Spinal cord (tissue), 10 donors: ENCODE results near the gene KRTAP10-12. TPM values are rescaled to one million over a fixed set of nuclear protein-coding genes. Genes with fewer than 3 reads are reported as not detected.
"Not testable (repeated sequence)": the region's sequence is repeated elsewhere in the genome, so short reads cannot be mapped to it uniquely, and the experiment has no call there.

Experiments used
- DNase-seq, 6 donors: peaks; one replicate each; pipeline versions ENCODE4 v3.0.0 to v3.0.0-alpha.2; 2013 to 2015; ENCODE audit warnings: low spot score in 6 of 6, low read depth in 4 of 6
- H3K27ac ChIP-seq: one replicate; pipeline ENCODE4 v1.5.1; 2013; ENCODE audit warnings: low read depth, low read length, control low read depth
- H3K27me3 ChIP-seq: one replicate; pipeline ENCODE4 v1.6.1; 2013; ENCODE audit warnings: low read length; ENCODE audit not compliant: control insufficient read depth, insufficient read depth
- H3K36me3 ChIP-seq: one replicate; pipeline ENCODE4 v1.6.1; 2013; ENCODE audit warnings: low read length; ENCODE audit not compliant: control insufficient read depth, insufficient read depth
- H3K4me1 ChIP-seq: one replicate; pipeline ENCODE4 v1.6.1; 2013; ENCODE audit warnings: low read length; ENCODE audit not compliant: control insufficient read depth, insufficient read depth
- H3K4me3 ChIP-seq: one replicate; pipeline ENCODE4 v1.5.1; 2013; ENCODE audit warnings: low read depth, low read length, control low read depth
- H3K9me3 ChIP-seq: one replicate; pipeline ENCODE4 v1.6.1; 2013; ENCODE audit warnings: low read length; ENCODE audit not compliant: control insufficient read depth, insufficient read depth
- WGBS: methylation state at CpG from one replicate; pipeline ENCODE4 v1.1.5; 2013; ENCODE audit warnings: missing lambda C conversion rate; ENCODE audit not compliant: insufficient coverage; 5-methylcytosine and 5-hydroxymethylcytosine counted together
- polyA plus RNA-seq, 2 donors: library from polyadenylated mRNA; unstranded; fragments of 120-200 nt; gene quantifications; one replicate each; pipeline ENCODE4 v1.2.1, GENCODE V29; 2013; ENCODE audit not compliant: insufficient read length in 2 of 2
- total RNA-seq, 2 donors: library from RNA; depleted of rRNA in 1 of 2; stranded (reverse); fragments of 120-200 nt in 1 of 2; fragments of >200 nt in 1 of 2; gene quantifications; one replicate each; pipeline versions ENCODE4 v1.2.3 to v1.2.4, GENCODE V29; 2013 to 2014
- donor health status: healthy.

KRTAP10-12 gene
- total and polyA plus RNA-seq, 4 donors, result not detected

- Histone ChIP-seq H3K36me3 (no peaks in the 10 kb centered on the region), H3K4me3 (no peak overlapping the region), H3K4me1 (no peaks in the 10 kb centered on the region), H3K27me3 (no peaks in the 10 kb centered on the region), H3K27ac (no peak overlapping the region), H3K9me3 (peaks cover 4% of the 10 kb centered on the region)
- no peak for DNase-seq
- 69% methylated on average over 3 of the region's 3 CpGs for WGBS
Observed at GRCh38 chr21:44670642-44671432, 26.1 kb upstream of the KRTAP10-12 start.

DNA sequence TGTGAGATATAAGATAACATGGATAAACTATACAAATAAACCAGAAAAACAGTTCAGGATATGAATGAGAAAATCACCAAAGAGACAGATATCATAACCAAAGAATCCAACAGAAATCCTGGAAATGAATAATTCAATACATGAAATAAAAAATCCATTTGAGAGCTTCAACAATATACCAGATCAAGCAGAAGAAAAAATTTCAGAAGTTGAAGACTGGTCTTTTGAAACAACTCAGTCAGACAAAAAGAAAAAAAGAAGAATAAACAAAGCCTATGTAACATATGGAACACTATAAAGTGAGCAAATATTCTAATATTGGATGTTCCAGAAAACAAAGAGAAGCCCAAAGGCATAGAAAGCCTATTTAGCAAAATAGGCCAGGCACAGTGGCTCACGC lies 25.1 kb upstream of the KRTAP10-12 start:
- DNase-seq, result no peak

DNA sequence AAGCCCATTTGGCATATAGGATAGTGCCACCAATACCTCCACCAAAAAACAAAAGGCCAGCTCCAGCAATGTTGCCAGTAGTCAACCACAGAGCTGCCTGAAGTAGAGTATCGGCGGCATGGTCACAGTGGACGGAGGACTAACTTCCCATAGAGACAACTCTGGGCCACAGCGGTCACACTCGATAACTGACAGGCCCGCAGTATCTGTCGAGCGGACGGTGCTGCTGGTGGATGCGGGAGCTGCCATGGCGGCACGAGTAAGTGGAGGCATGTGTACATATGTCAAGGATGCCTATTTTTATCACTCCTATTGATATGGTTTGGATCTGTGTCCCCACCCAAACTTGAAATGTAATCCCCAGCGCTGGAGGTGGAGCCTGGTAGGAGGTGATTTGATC lies 19.1 kb upstream of the KRTAP10-12 start:
- 100% methylated on average over 2 of the region's 13 CpGs for WGBS
- Histone ChIP-seq H3K4me3 (no peak overlapping the region), H3K36me3 (no peaks in the 10 kb centered on the region), H3K27me3 (no peaks in the 10 kb centered on the region), H3K9me3 (no peaks in the 10 kb centered on the region), H3K4me1 (no peaks in the 10 kb centered on the region), H3K27ac (no peak overlapping the region)
- no peak for DNase-seq

More for the DNA sequence above, 25.1 kb upstream of the KRTAP10-12 start:
- no peak overlapping the region for H3K4me3 ChIP-seq
- no peaks in the 10 kb centered on the region for H3K36me3 ChIP-seq
- H3K4me1 ChIP-seq, result no peaks in the 10 kb centered on the region
- peaks cover 4% of the 10 kb centered on the region for H3K9me3 ChIP-seq
- WGBS, result no CpG with 5 or more reads among the region's 1 CpG
- no peaks in the 10 kb centered on the region for H3K27me3 ChIP-seq
- H3K27ac ChIP-seq, result no peak overlapping the region

DNA sequence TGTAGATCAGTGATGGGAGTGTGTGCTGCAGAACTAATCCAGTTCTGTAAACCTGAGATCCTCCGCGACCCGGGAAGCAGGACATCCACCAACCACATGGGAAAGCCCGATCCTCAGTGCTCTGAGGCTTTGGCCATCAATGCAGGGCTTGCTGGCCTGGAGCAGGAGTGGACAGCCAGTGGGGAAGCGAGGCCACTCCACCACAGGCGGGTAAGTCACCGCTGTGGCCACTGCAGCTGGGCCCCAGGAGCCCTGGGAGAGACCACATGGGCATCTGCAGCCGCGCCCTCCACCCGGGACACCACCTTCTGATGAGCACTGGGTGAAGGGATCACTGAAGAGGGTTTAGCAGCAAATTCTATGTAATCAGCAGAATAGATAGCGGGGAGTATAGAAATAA lies 15.8 kb upstream of the KRTAP10-12 start:
- no peaks in the 10 kb centered on the region for H3K27me3 ChIP-seq
- no peaks in the 10 kb centered on the region for H3K9me3 ChIP-seq
- no peak overlapping the region for H3K27ac ChIP-seq
- no peaks in the 10 kb centered on the region for H3K36me3 ChIP-seq
- 76% methylated on average over 7 of the region's 11 CpGs for WGBS
- DNase-seq, result no peak
- no peak overlapping the region for H3K4me3 ChIP-seq
- H3K4me1 ChIP-seq, result no peaks in the 10 kb centered on the region

- no peak for DNase-seq
- H3K4me1 ChIP-seq, result peaks cover 4% of the 10 kb centered on the region
- no peaks in the 10 kb centered on the region for H3K27me3 ChIP-seq
- WGBS, result 79% methylated on average over 23 of the region's 23 CpGs
- H3K27ac ChIP-seq, result no peak within 1 kb of the TSS
- H3K36me3 ChIP-seq, result no peaks in the 10 kb centered on the region
- no peaks in the 10 kb centered on the region for H3K9me3 ChIP-seq
- H3K4me3 ChIP-seq, result no peak within 1 kb of the TSS
Observed at GRCh38 chr21:44681861-44682579, 15.0 kb upstream of the KRTAP10-12 start, which contains the start of gene KRTAP12-1. Gene KRTAP12-1, minus strand, starts transcription at chr21:44682163. Its CDS starts 40 bp downstream, at chr21:44682123.

DNA sequence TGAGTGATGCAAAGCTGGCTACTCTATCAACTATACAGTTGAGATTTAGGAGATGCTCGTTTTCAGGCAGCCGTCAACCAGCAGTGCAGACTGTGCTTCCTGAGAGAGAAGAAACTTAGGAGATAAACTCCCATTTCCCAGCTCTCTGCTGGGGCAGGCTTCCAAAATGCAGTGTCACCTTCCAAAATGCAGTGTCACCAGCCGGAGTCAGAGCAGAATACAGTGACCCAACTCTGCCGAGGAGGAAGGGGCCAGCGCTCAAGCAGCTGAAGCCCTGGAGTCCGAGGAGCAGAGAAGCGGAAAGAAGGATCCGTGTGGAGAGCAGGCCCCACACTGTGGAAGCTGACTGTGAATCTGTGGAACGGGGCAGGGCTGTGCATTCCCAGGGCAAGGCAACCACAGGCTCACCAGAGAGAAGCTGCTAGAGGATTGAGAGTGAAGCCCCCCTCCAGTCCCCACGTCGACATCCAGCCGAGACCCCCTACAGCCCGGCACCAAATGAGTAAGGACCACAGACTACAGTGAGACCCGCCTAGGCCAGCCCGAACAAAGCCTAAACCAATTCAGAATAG lies 14.3 kb upstream of the KRTAP10-12 start:
- H3K9me3 ChIP-seq, result no peaks in the 10 kb centered on the region
- H3K4me1 ChIP-seq, result peaks cover 6% of the 10 kb centered on the region
- no peak overlapping the region for H3K4me3 ChIP-seq
- DNase-seq, result no peak
- H3K36me3 ChIP-seq, result no peaks in the 10 kb centered on the region
- H3K27me3 ChIP-seq, result no peaks in the 10 kb centered on the region
- 79% methylated on average over 12 of the region's 15 CpGs for WGBS
- no peak overlapping the region for H3K27ac ChIP-seq

- Histone ChIP-seq H3K36me3 (no peaks in the 10 kb centered on the region), H3K4me3 (no peak overlapping the region), H3K9me3 (no peaks in the 10 kb centered on the region), H3K27ac (no peak overlapping the region), H3K4me1 (peaks cover 6% of the 10 kb centered on the region), H3K27me3 (no peaks in the 10 kb centered on the region)
- 69% methylated on average over 5 of the region's 7 CpGs for WGBS
- no peak for DNase-seq
Observed at GRCh38 chr21:44684077-44684476, 12.9 kb upstream of the KRTAP10-12 start.

DNA sequence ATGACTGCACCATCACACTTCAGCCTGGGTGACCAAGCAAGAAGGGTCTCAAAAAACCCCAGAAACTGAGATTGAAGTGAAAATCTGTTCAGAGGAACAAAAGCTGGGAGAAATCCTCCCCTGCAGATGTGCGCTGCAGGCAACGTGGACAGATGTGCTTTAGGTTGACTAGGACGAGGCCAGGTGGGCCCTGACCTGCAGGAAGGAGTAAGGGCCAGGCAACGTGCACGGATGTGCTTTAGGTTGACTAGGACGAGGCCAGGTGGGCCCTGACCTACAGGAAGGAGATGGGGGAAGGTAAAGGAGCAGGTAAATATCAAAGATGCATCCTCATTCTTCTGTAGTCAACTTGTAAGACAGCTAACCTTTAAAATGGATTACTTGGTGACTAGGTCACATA lies 12.5 kb upstream of the KRTAP10-12 start:
- Histone ChIP-seq H3K4me1 (peaks cover 6% of the 10 kb centered on the region), H3K27ac (no peak overlapping the region), H3K9me3 (no peaks in the 10 kb centered on the region), H3K27me3 (no peaks in the 10 kb centered on the region), H3K4me3 (no peak overlapping the region), H3K36me3 (no peaks in the 10 kb centered on the region)
- 68% methylated on average over 5 of the region's 6 CpGs for WGBS
- no peak for DNase-seq

DNA sequence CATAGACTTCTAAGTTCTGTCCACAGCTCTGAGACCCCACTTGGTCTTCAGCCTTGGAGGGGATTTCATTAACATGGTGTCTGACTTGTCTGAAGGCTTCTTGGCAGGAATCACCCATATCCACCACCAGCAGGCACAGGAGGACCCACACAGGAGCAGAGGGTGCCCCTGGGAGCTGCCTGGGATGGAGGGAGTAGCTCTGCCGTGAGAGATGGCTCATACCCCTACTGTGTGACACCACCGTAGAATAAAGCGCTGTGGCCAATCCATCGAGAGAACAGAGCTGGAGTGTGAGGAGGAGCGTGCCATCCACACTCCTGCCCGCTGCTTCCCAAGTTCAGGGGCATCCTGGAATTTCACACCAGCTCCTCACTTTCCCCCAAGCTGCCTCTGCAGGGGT lies 11.9 kb upstream of the KRTAP10-12 start:
- WGBS, result 97% methylated on average over 4 of the region's 6 CpGs
- not testable (repeated sequence) for H3K9me3 ChIP-seq, H3K4me1 ChIP-seq, H3K36me3 ChIP-seq, DNase-seq, H3K4me3 ChIP-seq, H3K27me3 ChIP-seq, H3K27ac ChIP-seq
